ENCODE data around the gene CDH11. TPM values are rescaled to one million over a fixed set of nuclear protein-coding genes. Genes with fewer than 3 reads are reported as not detected.

CDH11 gene
- total RNA-seq, 4 donors from 2014 or later, result 28.2 to 74.1 (median 53.2) TPM

DNA sequence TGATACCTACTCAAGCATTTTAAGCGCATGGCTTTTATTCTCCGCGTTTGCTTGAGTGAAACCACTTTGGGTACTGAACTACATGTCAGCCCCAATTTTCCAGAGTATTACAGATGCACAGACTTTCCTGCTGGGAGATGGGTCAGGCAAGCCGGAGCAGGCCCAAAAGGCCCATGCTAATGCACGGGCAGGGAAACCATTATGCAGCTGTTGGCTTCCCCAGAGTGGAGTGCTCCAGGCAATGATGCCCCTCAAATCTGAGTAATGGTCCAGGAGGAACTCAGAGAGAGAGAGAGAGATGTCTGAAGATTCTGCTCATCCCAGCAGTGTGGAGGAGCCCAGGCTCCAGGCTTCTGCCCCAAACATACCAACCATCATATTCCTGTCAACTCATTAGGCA lies 80.2 kb downstream of the CDH11 start:
- TF ChIP-seq, protein P1, sequence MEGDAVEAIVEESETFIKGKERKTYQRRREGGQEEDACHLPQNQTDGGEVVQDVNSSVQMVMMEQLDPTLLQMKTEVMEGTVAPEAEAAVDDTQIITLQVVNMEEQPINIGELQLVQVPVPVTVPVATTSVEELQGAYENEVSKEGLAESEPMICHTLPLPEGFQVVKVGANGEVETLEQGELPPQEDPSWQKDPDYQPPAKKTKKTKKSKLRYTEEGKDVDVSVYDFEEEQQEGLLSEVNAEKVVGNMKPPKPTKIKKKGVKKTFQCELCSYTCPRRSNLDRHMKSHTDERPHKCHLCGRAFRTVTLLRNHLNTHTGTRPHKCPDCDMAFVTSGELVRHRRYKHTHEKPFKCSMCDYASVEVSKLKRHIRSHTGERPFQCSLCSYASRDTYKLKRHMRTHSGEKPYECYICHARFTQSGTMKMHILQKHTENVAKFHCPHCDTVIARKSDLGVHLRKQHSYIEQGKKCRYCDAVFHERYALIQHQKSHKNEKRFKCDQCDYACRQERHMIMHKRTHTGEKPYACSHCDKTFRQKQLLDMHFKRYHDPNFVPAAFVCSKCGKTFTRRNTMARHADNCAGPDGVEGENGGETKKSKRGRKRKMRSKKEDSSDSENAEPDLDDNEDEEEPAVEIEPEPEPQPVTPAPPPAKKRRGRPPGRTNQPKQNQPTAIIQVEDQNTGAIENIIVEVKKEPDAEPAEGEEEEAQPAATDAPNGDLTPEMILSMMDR (IDR thresholded peaks at IDR 0.05), result no peak
- DNase-seq (ENCODE audit: low spot score), result no peak
- no peak for ATAC-seq (ENCODE audit: low FRiP score)

DNA sequence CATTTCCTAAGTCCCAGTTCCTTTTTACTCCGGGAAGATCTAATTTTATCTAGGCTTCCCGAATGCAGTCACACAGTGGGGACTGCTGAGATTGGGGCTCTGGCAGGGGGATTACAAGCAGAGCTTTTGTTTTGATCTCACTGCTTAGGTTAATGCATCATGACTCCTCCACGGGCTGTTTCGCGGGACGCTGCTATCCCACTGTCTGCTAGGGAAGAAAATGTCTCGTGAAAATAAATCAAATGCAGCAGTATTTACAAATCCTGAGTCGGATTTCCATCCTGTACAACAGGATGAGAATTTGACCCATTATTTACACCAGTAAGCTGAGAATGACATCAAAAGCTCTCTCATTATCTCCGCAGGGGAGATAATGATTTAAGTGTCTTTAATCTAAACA lies 83.8 kb downstream of the CDH11 start:
- TF ChIP-seq, protein P1 (IDR thresholded peaks at IDR 0.05), result no peak
- ATAC-seq (ENCODE audit: low FRiP score), result no peak
- DNase-seq (ENCODE audit: low spot score), result no peak

DNA sequence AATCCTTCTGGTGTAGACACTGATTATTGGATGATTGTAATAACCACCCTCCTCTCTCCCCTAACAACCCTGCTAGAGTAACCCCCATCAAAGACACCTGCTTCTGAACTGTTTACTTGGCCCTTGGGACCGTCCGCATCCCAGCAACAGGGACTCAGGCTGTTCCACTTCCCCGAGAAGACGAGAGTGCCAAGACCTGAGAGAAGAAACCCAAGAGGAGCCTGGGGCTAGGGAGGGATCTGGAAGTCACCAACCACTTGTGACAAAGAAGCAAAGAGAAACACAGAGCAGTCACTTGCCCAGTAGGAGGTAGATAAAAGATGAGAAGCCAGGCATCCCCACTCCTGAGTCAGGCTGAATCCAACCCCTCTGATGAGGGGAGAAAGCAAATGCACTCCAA lies 84.3 kb downstream of the CDH11 start:
- ATAC-seq (ENCODE audit: low FRiP score) (no peak), DNase-seq (ENCODE audit: low spot score) (no peak)
- TF ChIP-seq, protein P1 (IDR thresholded peaks at IDR 0.05), result no peak

DNA sequence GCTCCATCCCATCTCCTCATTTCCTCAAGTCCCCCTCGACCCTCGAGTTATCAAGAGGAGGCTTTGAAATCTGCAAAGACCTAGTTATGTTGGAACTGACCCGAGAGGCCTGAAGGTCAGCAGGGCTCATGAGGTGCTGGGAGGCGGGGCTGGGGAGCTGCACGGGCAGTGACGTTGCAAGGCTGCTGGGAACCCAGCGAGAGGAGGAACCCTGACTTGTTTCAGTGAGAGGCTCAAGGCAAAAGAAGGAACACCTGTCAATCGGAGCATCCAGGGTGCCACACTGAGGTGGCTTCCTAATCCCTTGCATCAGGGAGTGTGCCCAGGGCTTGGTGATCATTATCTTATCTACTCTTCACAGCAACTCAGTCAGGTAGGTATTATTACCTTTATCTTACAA lies 86.9 kb downstream of the CDH11 start:
- TF ChIP-seq, protein P1 (IDR thresholded peaks at IDR 0.05), result no peak
- no peak for ATAC-seq (ENCODE audit: low FRiP score)
- no peak for DNase-seq (ENCODE audit: low spot score)

DNA sequence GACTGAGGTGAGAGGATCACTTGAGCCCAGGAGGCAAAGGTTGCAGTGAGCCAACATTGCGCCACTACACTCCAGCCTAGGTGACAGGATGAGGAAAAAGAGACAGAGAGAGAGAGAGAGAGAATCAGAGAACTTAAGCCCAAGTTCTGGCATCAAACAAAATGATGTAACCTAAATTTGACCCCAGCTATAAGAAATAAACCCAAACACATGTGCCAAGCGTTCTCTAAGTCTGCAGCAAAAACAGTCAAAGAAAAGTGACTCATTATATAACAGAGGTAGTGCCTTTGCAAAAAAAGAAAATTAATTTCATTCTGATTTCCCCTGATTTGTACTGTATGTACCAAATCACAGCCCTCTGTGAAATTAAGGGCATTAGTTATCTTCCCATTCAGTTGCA lies 89.5 kb downstream of the CDH11 start:
- ATAC-seq (ENCODE audit: low FRiP score) (no peak), DNase-seq (ENCODE audit: low spot score) (no peak)
- TF ChIP-seq, protein P1 (IDR thresholded peaks at IDR 0.05), result no peak

DNA sequence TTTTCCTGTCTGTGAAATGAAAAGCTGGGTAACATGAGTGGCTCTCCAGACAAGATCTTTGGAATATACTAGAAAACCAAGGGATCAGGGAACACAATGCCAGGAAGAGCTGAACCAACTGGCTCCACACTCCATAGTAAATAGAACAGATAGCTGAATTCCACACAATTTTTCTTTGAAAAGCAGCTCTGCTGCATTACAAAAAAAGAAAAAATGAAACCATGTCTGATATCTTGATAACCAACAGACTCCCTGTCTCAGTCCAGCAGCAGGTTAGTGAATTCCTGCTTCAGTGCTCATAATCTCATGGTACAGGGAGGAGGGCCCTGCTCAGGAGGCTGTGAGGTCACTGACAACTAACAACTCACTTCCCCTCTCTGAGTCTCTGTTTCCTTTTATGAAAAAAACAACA lies 97.1 kb downstream of the CDH11 start:
- DNase-seq (ENCODE audit: low spot score), result no peak
- TF ChIP-seq, protein P1 (IDR thresholded peaks at IDR 0.05), result no peak
- ATAC-seq (ENCODE audit: low FRiP score), result peak; percentile 92

DNA sequence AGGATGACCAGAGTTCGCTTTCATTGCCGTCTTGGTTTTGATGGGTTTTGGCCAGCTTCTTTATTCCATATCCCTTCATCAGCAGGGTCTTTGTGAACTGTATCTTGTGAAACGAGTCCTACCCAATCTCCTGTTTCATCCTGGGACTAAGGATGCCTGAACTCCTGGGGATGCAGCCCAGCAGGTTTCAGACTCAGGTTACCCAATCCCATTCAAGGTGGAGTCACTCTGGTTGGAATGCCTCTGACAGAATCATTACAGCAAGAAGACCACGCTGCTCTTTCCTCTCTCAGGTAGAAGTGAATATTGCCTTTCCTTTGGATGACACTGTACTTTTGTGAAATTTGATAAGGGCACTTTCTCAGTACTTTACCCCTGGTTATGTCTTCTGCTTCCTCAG lies 98.1 kb downstream of the CDH11 start:
- ATAC-seq (ENCODE audit: low FRiP score) (no peak), DNase-seq (ENCODE audit: low spot score) (no peak)
- TF ChIP-seq, protein P1 (IDR thresholded peaks at IDR 0.05), result no peak
